ENCODE data around the gene TAGLN.

TAGLN gene

DNA sequence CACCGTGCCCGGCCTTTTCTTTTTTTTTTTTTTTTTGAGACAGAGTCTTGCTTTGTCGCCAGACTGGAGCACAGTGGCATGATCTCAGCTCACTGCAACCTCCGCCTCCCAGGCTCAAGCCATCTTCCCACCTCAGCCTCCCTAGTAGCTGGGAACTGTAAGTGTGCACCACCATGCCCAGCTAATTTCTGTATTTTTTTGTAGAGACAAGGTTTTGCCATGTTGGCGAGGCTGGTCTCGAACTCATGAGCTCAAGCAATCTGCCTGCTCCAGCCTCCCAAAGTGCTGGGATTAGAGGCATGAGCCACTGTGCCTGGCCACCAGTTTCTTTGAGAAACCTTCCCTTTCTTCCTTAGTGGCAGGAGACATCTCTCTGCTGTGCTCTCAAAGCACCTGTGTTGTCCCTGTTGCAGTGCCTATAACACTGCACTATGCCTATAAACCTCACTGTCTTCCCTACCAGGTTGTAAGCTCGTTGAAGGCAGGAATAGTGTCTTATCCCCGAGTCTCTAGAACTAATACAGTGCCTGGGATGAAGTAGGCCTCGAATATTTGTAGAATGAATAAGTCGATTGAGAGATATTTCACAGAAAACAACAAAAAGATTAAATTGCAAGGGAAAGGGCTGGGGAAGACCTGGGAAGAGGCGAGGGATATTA, 13.7 kb downstream of the TAGLN start:
- CTCF ChIA-PET: interaction anchor here (1.7 kb wide), 1 partner anchor 12 kb away, joined by 3 read pairs; no protein-coding TSS in a partner anchor
- no peak for DNase-seq (ENCODE audit: extremely low spot score)
- TF ChIP-seq FOXA1 (IDR thresholded peaks at IDR 0.05): no peak
- TF ChIP-seq SP1 (IDR thresholded peaks at IDR 0.05): no peak
- no peak for TF ChIP-seq ARNT (IDR thresholded peaks at IDR 0.05)
- no peak for TF ChIP-seq NFRKB (IDR thresholded peaks at IDR 0.05)
- TF ChIP-seq CTBP1 (IDR thresholded peaks at IDR 0.05; ENCODE audit: borderline replicate concordance): no peak
- POLR2A ChIA-PET: no interaction called here

DNA sequence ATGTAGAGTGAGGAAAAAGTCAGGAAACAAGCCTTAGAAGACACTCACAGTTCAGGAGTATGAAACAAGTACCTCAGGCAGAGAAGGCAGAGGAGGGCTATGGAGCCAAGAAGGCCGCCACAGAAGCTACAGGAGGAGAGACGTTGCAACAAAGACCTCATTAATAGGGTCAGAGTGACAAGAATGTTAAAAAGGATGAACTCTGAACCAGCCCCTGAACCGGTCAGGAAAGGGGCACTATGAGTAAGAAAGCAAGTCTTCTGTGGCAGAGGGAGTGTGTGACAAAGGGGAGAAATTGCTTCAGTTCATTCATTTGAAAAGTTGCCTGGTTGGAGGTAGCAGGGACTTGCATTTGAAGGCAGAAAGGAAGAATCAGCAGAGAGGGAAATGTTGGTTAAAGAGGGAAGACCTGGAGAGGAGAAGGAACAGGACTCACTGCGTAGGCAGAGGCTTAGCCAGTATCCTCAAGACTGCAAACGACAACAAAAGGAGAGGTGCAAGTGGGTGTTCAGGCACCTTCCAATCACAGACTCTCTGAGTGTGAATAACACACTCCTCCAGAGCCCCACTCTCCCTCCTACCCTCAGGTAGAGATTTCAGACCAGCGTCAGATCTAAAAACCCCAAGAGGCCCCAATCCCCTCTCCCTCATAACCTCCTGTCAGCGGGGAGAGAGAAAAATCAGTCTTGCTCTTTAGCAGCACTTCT, 15.4 kb downstream of the TAGLN start:
- CTCF ChIA-PET: interaction anchor here (0.6 kb wide), 1 partner anchor 18 kb away, joined by 3 read pairs; the partner anchor contains the start of gene RNF214
- no peak for DNase-seq (ENCODE audit: extremely low spot score)
- TF ChIP-seq ARNT (IDR thresholded peaks at IDR 0.05): no peak
- TF ChIP-seq, protein P1, sequence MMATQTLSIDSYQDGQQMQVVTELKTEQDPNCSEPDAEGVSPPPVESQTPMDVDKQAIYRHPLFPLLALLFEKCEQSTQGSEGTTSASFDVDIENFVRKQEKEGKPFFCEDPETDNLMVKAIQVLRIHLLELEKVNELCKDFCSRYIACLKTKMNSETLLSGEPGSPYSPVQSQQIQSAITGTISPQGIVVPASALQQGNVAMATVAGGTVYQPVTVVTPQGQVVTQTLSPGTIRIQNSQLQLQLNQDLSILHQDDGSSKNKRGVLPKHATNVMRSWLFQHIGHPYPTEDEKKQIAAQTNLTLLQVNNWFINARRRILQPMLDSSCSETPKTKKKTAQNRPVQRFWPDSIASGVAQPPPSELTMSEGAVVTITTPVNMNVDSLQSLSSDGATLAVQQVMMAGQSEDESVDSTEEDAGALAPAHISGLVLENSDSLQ (IDR thresholded peaks at IDR 0.05): no peak
- TF ChIP-seq ZNF384 (IDR thresholded peaks at IDR 0.05): no peak
- no peak for TF ChIP-seq L3MBTL2 (conservative IDR thresholded peaks at IDR 0.05)
- TF ChIP-seq SP1 (IDR thresholded peaks at IDR 0.05): no peak
- no peak for TF ChIP-seq LEF1 (IDR thresholded peaks at IDR 0.05; ENCODE audit: borderline replicate concordance)
- TF ChIP-seq ELF4 (IDR thresholded peaks at IDR 0.05): no peak
- TF ChIP-seq BHLHE40 (IDR thresholded peaks at IDR 0.05; ENCODE audit: borderline replicate concordance): no peak
- TF ChIP-seq NFRKB (IDR thresholded peaks at IDR 0.05): no peak
- no peak for TF ChIP-seq TARDBP (IDR thresholded peaks at IDR 0.05)
- TF ChIP-seq HDGF (IDR thresholded peaks at IDR 0.05; ENCODE audit: borderline replicate concordance): no peak
- POLR2A ChIA-PET: no interaction called here

DNA sequence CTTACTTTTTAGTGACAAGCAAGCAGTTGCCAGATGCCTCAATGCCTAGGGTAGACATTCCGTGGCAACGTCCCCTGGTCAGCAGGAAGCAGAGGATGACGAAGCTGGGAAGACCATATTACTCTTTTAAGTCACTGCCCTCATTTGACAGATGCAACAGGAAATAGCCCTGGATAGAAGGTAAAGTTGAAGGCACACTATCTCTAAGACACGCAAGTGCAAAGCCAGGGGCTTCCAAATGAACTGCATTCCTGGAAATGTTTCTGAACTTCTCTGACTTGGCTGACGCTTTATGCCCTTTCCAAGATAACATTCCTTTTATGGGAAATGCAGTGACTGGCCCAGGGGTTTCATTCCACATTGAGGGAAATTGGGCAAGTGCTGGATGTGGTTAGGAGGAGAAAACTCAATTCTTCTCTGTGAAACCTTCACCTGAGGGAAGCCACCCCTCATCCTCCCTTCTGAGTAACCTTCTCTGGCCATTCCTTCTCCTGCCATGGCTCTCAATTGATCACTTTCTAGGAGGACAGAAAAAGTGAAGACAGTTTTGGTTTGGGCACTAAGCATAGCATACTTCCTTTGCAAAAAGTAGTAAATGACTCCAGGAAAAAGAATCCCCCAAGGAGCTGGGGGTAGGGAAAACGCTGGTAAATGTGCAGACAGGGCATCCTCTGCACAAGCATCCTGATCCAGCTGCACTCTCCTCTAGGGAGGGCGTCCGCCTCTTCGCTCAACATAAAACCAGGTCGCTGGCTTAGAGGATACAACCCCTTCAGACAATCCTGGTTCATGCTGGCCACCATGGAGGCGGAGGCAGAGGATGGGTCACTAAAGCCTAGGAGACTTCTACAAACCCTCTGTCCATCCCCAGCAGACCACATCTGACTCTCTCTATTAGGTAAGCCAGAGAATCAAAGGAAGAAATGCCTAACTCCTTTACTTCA, 18.2 kb downstream of the TAGLN start:
- TF ChIP-seq LEF1 (IDR thresholded peaks at IDR 0.05; ENCODE audit: borderline replicate concordance): no peak
- no peak for TF ChIP-seq L3MBTL2 (conservative IDR thresholded peaks at IDR 0.05)
- TF ChIP-seq SUZ12 (IDR thresholded peaks at IDR 0.05): no peak
- TF ChIP-seq, protein P1 (IDR thresholded peaks at IDR 0.05): no peak
- no peak for TF ChIP-seq CTBP1 (IDR thresholded peaks at IDR 0.05; ENCODE audit: borderline replicate concordance)
- TF ChIP-seq FOXA1 (IDR thresholded peaks at IDR 0.05): no peak
- CTCF ChIA-PET: interaction anchor here (0.9 kb wide), 1 partner anchor 9 kb away, joined by 3 read pairs; no protein-coding TSS in a partner anchor
- DNase-seq (ENCODE audit: extremely low spot score): no peak
- POLR2A ChIA-PET: no interaction called here

DNA sequence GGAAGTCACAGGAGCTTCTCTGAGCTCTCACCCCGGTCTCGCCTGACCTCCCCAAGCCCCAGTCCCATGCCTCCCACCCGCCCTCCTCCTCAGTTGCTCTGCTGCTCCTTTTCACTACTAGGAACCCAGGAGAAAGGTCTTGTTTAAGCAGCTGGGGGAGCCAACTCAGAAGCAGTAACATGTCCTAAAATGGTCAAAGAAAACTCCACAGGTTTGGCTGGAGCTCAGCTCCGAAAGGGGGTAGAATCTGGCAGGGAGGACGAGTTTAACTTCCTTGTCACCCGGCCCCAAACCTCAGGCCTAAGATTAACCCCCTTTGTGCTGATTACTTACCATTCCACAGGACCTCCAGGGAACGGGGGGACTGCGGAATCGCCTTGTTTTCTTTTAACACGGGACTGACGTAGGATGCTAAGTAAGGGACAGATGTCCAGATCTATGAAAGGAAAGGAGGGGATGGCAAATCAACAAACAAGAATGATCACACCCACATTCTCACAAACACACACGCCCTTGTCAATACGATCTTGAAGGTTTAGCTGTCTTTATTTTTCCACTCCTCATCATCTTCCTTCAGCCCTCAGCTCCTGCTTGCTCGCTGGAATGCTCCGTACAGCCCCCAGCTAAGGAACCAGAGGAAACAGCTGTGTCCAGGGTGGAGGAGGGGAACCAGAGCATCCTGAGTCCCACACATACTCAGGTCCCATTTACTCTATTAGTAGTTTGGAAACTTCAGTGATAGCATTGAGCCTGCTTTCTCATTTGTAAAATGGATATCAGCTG, 19.2 kb downstream of the TAGLN start:
- TF ChIP-seq, protein P1 (IDR thresholded peaks at IDR 0.05): no peak
- TF ChIP-seq FOXK2 (IDR thresholded peaks at IDR 0.05) (no peak), LEF1 (IDR thresholded peaks at IDR 0.05; ENCODE audit: borderline replicate concordance) (no peak), ZNF384 (IDR thresholded peaks at IDR 0.05) (no peak), FOXM1 (IDR thresholded peaks at IDR 0.05; ENCODE audit: borderline replicate concordance) (no peak), BHLHE40 (IDR thresholded peaks at IDR 0.05; ENCODE audit: borderline replicate concordance) (no peak), CTBP1 (IDR thresholded peaks at IDR 0.05; ENCODE audit: borderline replicate concordance) (no peak)
- ChIA-PET POLR2A (no interaction called here), CTCF (interaction anchor here (0.9 kb wide), 1 partner anchor 8 kb away, joined by 3 read pairs; no protein-coding TSS in a partner anchor)
- DNase-seq (ENCODE audit: extremely low spot score): no peak

DNA sequence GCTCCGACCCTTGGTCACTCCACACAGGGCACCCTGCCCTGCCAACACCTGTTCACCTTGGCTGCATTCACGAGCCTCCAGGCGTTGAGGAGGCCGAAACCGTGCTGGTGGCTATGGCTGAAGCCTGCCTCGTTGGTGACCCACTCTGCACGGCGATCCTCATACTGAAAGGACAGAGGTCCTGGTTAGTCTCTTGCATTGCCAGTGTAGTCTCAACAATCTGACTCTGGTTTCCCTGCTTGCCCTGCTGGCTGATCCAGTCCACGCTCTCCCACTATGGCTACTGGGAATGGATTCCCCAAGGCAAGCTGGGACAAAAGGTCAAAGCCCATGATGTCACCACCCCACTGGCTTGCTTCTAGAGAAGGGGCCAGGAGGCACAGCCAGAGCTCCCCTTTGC, 19.8 kb downstream of the TAGLN start:
- CTCF ChIA-PET: no interaction called here
- TF ChIP-seq FOXK2 (IDR thresholded peaks at IDR 0.05) (no peak), L3MBTL2 (conservative IDR thresholded peaks at IDR 0.05) (no peak), SP1 (IDR thresholded peaks at IDR 0.05) (no peak), ARNT (IDR thresholded peaks at IDR 0.05) (no peak), LEF1 (IDR thresholded peaks at IDR 0.05; ENCODE audit: borderline replicate concordance) (no peak), HDGF (IDR thresholded peaks at IDR 0.05; ENCODE audit: borderline replicate concordance) (no peak), FOXM1 (IDR thresholded peaks at IDR 0.05; ENCODE audit: borderline replicate concordance) (no peak), BHLHE40 (IDR thresholded peaks at IDR 0.05; ENCODE audit: borderline replicate concordance) (no peak), TARDBP (IDR thresholded peaks at IDR 0.05) (no peak), NFRKB (IDR thresholded peaks at IDR 0.05) (no peak), FOXA1 (IDR thresholded peaks at IDR 0.05) (no peak), CTBP1 (IDR thresholded peaks at IDR 0.05; ENCODE audit: borderline replicate concordance) (no peak), ELF4 (IDR thresholded peaks at IDR 0.05) (no peak), ZNF384 (IDR thresholded peaks at IDR 0.05) (no peak), SUZ12 (IDR thresholded peaks at IDR 0.05) (no peak)
- TF ChIP-seq, protein P1 (IDR thresholded peaks at IDR 0.05): no peak
- no peak for DNase-seq (ENCODE audit: extremely low spot score)
- POLR2A ChIA-PET: no interaction called here
